Glomerular visceral epithelial cell (primary cell): ENCODE measurements around the gene KIRREL3.

Experiments used
- DNase-seq: peaks from one replicate; pipeline ENCODE4 v3.0.0-alpha.2; 2016; ENCODE audit errors: extremely low spot score

KIRREL3 gene

GRCh38 chr11:126710804-126711399 lies 289.7 kb downstream of the KIRREL3 start:
- DNase-seq, result no peak

- no peak for DNase-seq
Measured at GRCh38 chr11:126707498-126707897, 293.1 kb downstream of the KIRREL3 start.

- DNase-seq, result no peak
Measured at GRCh38 chr11:126704096-126704495, 296.5 kb downstream of the KIRREL3 start.

DNA sequence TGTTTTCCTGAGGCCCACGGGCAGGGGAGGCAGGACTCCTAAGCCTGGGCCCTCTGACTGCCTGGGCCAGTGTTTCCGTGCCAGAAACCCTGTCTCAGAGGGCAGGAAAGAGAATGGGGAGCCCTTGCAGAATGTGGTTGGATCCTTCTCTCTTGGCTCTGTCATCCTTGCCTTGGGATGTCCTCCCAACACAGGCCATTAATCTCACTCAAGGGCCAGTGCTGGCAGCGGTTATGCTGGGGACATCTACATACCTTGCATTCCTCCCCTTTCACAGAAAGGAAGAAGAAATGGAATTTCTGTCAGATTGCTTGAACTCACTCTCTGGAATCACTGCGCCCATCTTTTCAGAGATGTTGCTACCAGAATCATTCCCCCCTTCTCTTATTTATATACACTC lies 296.9 kb downstream of the KIRREL3 start:
- no peak for DNase-seq

GRCh38 chr11:126702987-126703386 lies 297.6 kb downstream of the KIRREL3 start:
- DNase-seq, result no peak

DNA sequence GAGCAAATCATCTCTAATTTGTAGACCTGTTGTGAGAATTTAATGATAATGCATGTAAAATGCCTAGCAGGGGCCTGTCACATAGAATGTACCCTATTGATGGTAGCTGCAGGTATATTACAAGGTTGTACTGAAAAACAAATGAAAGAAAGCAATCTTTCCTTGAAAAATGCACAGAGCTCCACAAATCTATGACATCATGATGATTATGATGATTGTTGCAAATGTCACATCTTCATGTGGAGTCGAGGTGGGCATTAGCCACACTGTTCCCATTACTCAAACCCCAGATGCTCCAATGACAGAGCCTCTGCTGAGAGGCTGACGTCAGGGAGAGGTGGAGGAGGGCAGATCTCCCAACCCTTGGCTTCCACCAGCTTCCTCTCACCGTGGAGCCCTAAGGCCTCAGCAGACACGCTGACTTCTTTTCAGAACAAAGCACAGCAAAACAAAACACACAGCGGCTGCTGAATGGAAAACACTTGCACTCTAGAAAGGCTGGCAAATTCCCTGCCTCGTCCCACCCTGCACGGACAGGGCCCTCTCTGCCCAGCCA lies 298.3 kb downstream of the KIRREL3 start:
- no peak for DNase-seq

- DNase-seq, result no peak
Measured at GRCh38 chr11:126701520-126701897, 299.1 kb downstream of the KIRREL3 start.

GRCh38 chr11:126700768-126701519 lies 299.6 kb downstream of the KIRREL3 start:
- no peak for DNase-seq

DNA sequence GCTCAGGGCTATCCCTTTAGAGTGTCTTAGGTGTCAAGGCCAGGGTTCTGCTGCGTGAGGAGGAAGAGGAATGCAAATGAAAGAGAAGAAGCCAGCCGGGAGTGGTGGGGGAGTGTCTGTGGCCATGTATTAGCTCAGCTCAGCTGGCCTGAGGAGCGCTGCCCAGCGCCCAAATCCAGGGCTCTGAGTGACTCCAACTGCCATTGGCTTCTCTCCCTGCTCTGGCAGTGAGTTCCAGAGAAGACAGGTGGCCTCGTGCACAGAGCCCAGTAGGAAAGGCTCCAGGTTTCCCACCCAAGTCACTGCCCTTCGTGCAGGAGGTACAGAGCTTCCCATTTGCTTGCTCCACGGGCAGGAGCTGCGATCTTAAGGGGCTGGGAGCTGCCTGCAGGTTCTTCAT lies 302.0 kb downstream of the KIRREL3 start:
- DNase-seq, result no peak

- no peak for DNase-seq
Measured at GRCh38 chr11:126697936-126698335, 302.6 kb downstream of the KIRREL3 start.

GRCh38 chr11:126696982-126697381 lies 303.6 kb downstream of the KIRREL3 start:
- no peak for DNase-seq

- no peak for DNase-seq
Measured at GRCh38 chr11:126695293-126695692, 305.3 kb downstream of the KIRREL3 start.

DNA sequence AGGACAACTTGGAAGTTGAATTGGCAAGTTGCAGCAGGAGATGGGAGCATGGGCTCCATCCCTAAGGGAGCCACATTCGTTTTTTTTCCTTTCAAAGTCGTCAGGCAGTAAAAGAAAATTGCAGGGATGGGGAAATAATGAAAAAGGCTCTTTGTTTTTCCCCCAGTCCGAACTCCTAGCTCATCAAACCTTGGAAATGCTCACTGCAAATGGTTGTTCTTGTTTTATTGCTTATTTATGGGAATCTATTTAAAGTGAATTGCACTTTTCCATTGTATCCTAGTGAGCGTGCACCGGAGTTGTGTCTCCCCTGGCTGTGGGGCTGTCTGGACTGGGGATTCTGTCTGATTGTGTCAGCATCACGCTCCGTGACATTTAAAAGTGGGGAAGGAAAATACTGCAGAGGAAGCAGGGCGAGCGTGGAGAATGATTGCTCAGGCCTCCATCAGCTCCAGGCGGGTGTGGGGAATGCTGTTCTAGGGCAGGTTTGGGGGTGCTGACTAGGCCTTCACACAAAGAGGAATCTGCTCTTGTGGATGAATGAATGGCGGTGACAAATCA lies 306.4 kb downstream of the KIRREL3 start:
- no peak for DNase-seq

- no peak for DNase-seq
Measured at GRCh38 chr11:126687477-126687876, 313.1 kb downstream of the KIRREL3 start.

DNA sequence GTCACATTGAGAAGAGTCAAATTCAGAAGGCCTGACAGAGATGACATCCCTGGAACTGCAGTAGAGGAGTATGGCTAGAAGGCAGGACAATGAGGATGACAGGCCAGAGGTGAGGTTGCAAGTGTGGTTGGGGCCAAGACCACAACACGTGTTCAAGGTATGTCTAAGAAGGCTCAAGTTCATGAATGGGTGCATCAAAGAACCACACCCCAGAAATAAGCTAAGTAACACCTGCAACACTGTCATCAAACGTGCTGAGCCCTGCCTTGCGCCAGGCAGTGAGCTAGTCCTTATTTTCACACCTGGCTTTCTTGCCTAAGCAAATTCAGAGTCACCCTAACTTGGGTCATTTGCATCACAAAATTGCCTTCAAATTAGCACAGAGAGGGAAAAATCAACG lies 313.6 kb downstream of the KIRREL3 start:
- DNase-seq, result no peak

DNA sequence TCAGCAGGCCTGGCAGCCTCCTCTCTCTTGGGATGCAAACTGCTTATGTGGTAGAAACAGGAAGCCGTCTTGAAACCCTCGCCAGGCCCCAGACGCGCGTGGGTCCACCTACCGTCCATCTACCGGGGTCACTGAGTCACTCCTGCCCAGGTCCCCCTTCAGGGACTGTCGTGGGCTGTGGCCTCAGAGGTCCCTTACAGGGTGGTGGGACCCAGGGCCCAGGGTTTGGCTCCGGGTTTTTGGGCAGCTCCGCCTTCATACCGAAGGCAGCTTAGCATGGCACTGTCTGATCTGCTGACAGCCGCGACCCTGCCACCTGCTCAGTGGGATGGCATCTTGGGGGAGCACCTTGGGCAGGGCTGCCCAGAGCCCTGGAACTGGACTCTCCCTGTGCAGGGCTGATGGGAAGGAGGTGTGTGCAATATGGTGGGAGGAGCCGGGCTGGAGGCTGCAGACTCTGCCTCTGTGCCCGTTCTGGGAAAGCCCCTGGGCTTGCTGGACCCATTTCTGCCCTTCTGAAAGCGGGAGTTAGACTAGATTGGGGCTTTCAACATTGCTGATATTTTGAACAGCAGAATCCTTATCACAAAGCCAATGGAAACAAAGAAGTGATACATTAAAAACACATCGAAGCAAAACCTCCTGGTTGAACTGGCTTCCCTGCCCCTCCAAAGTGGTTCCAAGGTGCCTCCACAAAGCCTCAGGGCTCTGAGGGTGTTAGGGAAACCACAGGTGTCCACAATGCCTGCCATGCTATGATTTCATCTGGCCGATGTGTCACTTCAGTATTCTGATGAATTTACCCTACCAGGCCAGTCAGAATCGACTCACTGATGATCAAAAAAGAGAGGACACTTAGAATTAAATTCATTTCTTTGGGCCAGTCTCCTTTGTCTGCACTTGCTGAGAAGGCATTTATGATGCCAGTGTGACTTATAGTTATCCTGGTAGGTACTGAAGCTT lies 316.5 kb downstream of the KIRREL3 start:
- DNase-seq, result no peak

DNA sequence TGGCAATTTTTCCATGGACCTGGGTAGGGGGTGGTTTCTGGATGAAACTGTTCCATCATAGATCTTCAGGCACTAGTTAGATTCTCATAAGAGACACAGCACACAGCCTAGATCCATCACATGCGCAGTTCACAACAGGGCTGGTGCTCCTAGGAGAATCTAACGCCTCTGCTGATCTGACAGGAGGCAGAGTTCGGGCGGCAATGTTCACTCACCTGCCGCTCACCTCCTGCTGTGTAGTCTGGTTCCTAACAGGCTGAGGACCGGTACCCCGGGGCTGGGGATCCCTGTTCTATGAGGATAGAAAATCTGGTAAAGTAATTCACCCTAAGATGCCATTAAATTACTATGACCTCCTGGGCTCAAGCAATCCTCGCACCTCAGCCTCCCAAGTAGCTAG lies 318.0 kb downstream of the KIRREL3 start:
- no peak for DNase-seq

DNA sequence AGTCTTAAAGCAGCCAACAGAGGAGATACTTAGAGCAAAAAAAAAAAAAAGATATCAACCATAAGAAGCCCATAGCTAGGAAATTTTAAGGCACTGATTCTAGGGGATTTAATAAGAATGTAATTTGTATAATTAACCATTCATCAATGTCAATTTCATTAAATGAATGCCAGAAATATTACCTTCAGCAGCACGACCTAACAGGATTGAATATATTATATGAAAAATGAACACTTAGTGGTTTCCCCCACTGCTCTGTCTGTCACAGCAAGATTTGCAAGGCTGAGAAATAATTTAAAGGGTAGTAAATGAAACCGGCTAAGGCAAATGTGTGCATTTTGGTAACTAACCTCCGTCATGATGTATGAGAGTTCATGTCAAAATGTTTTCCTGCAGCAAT lies 319.9 kb downstream of the KIRREL3 start:
- DNase-seq, result no peak

DNA sequence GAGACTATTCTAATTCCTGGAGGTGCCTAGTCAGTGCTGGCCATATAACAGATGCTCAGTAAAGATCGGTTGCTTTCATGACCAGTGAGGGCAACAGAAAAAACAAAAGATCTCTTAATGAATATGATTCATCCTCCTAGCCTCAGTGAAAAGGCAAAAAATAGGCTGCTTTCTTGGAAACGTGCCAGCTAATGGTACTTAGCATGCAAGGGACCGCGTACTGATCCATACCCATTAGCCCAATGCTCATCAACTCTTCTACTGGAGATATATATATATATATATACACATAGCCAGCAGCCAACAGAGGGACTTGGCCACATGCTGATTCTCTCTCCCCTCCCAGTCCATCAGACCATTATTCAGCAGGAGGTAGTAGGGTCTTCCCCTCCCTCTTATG lies 320.4 kb downstream of the KIRREL3 start:
- DNase-seq, result no peak

DNA sequence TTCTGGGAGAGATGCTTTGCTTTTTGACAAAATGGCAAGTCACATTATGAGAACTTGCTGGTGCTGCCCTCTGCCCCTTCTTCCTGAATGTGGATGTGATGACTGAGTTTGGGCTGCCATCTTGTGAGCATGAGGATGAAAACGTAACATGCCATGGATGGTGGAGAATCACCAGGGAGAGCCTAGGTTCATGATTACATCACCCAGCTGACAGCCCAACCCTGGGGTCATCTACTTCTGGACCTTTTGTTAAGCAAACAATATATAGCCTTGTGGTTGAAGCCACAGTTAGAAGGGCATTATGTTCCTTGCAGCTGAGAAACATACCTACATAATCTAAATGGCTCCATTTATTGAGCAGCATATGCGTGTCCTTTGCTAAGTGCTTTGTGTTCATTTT lies 321.5 kb downstream of the KIRREL3 start:
- DNase-seq, result no peak

DNA sequence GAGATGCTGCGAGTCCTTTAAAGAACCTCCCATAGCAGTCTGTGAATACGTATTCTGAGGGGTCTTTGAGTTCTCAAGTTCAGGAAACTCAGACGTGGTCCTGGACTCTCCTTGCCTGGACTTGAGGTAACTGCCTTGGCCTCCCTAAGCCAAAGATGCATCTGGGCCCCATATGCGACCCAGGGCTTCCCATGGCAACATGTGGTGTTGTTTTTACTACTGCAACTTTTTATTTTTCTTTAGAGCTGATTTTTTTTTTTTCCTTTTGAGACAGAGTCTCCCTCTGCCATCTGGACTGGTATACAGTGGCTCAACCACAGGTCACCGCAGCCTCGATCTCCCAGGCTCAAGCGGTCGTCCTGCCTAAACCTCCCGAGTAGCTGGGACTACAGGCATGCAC lies 324.0 kb downstream of the KIRREL3 start:
- no peak for DNase-seq

- DNase-seq, result no peak
Measured at GRCh38 chr11:126673319-126673718, 327.3 kb downstream of the KIRREL3 start.
